Osteoblast (primary cell): ENCODE results near the gene LTA. TPM values are rescaled to one million over a fixed set of nuclear protein-coding genes. Genes with fewer than 3 reads are reported as not detected.
A peak's percentile ranks its signal among the peaks of the same experiment; 100 is the strongest.

ENCODE experiments used
- DNase-seq: peaks from one replicate; pipeline ENCODE4 v3.0.0; 2011; ENCODE audit warnings: low spot score, mixed read lengths; ENCODE audit not compliant: insufficient read length; ENCODE audit errors: missing footprints
- H2AFZ ChIP-seq: 2 replicates; pipeline ENCODE4 v1.6.0; 2011; ENCODE audit warnings: mild to moderate bottlenecking, low read length
- H3K27ac ChIP-seq: 2 replicates; pipeline ENCODE4 v1.5.1; 2011; ENCODE audit warnings: mild to moderate bottlenecking, low read depth, low read length, moderate library complexity
- H3K27me3 ChIP-seq: 2 replicates; pipeline ENCODE4 v1.6.0; 2012; ENCODE audit warnings: mild to moderate bottlenecking, control low read depth, inconsistent platforms, low read length, moderate library complexity; ENCODE audit not compliant: insufficient read depth
- H3K36me3 ChIP-seq: 2 replicates; pipeline ENCODE4 v1.5.1; 2011; ENCODE audit warnings: mild to moderate bottlenecking, low read length, control low read depth, moderate library complexity; ENCODE audit not compliant: insufficient read depth
- H3K4me1 ChIP-seq: 2 replicates; pipeline ENCODE4 v1.5.1; 2011; ENCODE audit warnings: mild to moderate bottlenecking, low read length, control low read depth, moderate library complexity; ENCODE audit not compliant: insufficient read depth
- H3K4me2 ChIP-seq: 2 replicates; pipeline ENCODE4 v1.6.0; 2011; ENCODE audit warnings: mild to moderate bottlenecking, low read length; ENCODE audit not compliant: insufficient read depth
- H3K4me3 ChIP-seq: fragments of 200-600 bp; sonication (generic); 3 replicates; pipeline ENCODE4 v1.5.1; 2012; ENCODE audit warnings: mild to moderate bottlenecking, low read length, inconsistent platforms; ENCODE audit not compliant: insufficient read depth
- H3K79me2 ChIP-seq: 2 replicates; pipeline ENCODE4 v1.6.0; 2012; ENCODE audit warnings: mild to moderate bottlenecking, low read length, control low read depth, inconsistent platforms; ENCODE audit not compliant: insufficient read depth
- H3K9me3 ChIP-seq: 2 replicates; pipeline ENCODE4 v1.5.1; 2011; ENCODE audit warnings: low read depth, low read length, control low read depth
- H4K20me1 ChIP-seq: 2 replicates; pipeline ENCODE4 v1.6.0; 2012; ENCODE audit warnings: mild to moderate bottlenecking, low read length, control low read depth; ENCODE audit not compliant: insufficient read depth
- CTCF ChIP-seq: IDR thresholded peaks from 2 replicates; pipeline ENCODE4 v1.5.1; 2011; ENCODE audit warnings: mild to moderate bottlenecking, low read depth, low read length, moderate library complexity; ENCODE audit errors: extremely low read depth
- total RNA-seq: library from RNA; depleted of rRNA; stranded (reverse); fragments of >200 nt; gene quantifications from 2 replicates; pipeline ENCODE4 v1.2.3, GENCODE V29; 2012

LTA gene
- total RNA-seq, 1 donor = not detected

GRCh38 chr6:31578184-31579118, 6.4 kb downstream of the LTA start:
- no peaks in the 10 kb centered on the region for H3K27me3 ChIP-seq
- H3K27ac ChIP-seq = no peak overlapping the region
- DNase-seq = no peak
- no peak overlapping the region for H3K4me3 ChIP-seq
- no peaks in the 10 kb centered on the region for H3K9me3 ChIP-seq
- H2AFZ ChIP-seq = no peak overlapping the region
- no peaks in the 10 kb centered on the region for H3K36me3 ChIP-seq
- peaks cover 14% of the 10 kb centered on the region for H3K4me1 ChIP-seq
- H3K79me2 ChIP-seq = no peaks in the 10 kb centered on the region
- no peaks in the 10 kb centered on the region for H4K20me1 ChIP-seq
- no peak for TF ChIP-seq CTCF
- no peak overlapping the region for H3K4me2 ChIP-seq

- Histone ChIP-seq H3K79me2 (no peaks in the 10 kb centered on the region), H3K9me3 (no peaks in the 10 kb centered on the region), H3K27ac (no peak overlapping the region), H3K36me3 (no peaks in the 10 kb centered on the region), H4K20me1 (no peaks in the 10 kb centered on the region), H3K4me2 (no peak overlapping the region), H3K4me1 (peaks cover 14% of the 10 kb centered on the region), H3K4me3 (no peak overlapping the region), H3K27me3 (no peaks in the 10 kb centered on the region), H2AFZ (no peak overlapping the region)
- DNase-seq = no peak
- TF ChIP-seq CTCF = no peak
These were observed 7.0 kb downstream of the LTA start for GRCh38 chr6:31579119-31579505.

GRCh38 chr6:31579546-31580437, 7.7 kb downstream of the LTA start:
- H3K27me3 ChIP-seq = no peaks in the 10 kb centered on the region
- no peak overlapping the region for H3K27ac ChIP-seq
- peak overlapping the region; percentile 98 for H2AFZ ChIP-seq
- no peak for TF ChIP-seq CTCF
- H3K4me2 ChIP-seq = peak overlapping the region; percentile 97
- no peaks in the 10 kb centered on the region for H4K20me1 ChIP-seq
- peaks cover 14% of the 10 kb centered on the region for H3K4me1 ChIP-seq
- H3K9me3 ChIP-seq = no peaks in the 10 kb centered on the region
- no peak for DNase-seq
- no peaks in the 10 kb centered on the region for H3K79me2 ChIP-seq
- H3K4me3 ChIP-seq = no peak overlapping the region
- H3K36me3 ChIP-seq = no peaks in the 10 kb centered on the region

GRCh38 chr6:31580438-31580740, 8.3 kb downstream of the LTA start:
- no peak for DNase-seq
- no peak for TF ChIP-seq CTCF
- peak overlapping the region; percentile 98 for H2AFZ ChIP-seq
- peak overlapping the region; percentile 97 for H3K4me2 ChIP-seq
- H4K20me1 ChIP-seq = no peaks in the 10 kb centered on the region
- H3K27ac ChIP-seq = no peak overlapping the region
- H3K4me1 ChIP-seq = peaks cover 12% of the 10 kb centered on the region
- no peaks in the 10 kb centered on the region for H3K36me3 ChIP-seq
- H3K9me3 ChIP-seq = no peaks in the 10 kb centered on the region
- no peaks in the 10 kb centered on the region for H3K27me3 ChIP-seq
- peak overlapping the region; percentile 95 for H3K4me3 ChIP-seq
- no peaks in the 10 kb centered on the region for H3K79me2 ChIP-seq
